ENCODE data around the gene ZDHHC7.

Gene ZDHHC7

GRCh38 chr16:84970447-84971127 is 40.7 kb downstream of the ZDHHC7 start:
- Histone ChIP-seq H3K4me2 (ENCODE audit: low read length) (no peak overlapping the region), H2AFZ (ENCODE audit: insufficient read depth, low read length, poor library complexity) (no peak overlapping the region), H3K4me3 (ENCODE audit: low read depth, low read length) (no peak overlapping the region), H4K12ac (ENCODE audit: low read depth, low read length) (no peak overlapping the region), H3K79me1 (ENCODE audit: low read length) (peaks cover 30% of the 10 kb centered on the region), H4K91ac (ENCODE audit: low read depth, low read length) (peak overlapping the region; percentile 87), H3K27ac (ENCODE audit: low read depth, low read length) (no peak overlapping the region), H4K8ac (ENCODE audit: low read depth, low read length) (no peak overlapping the region), H3K9ac (ENCODE audit: low read length) (no peak overlapping the region), H3K14ac (ENCODE audit: low read length) (no peak overlapping the region), H2BK5ac (ENCODE audit: low read depth, low read length, poor library complexity) (no peak overlapping the region), H3K36me3 (ENCODE audit: control insufficient read depth in 1 of 2, insufficient read depth in 2 of 2, low read length in 2 of 2) (peaks cover 14 to 16% of the 10 kb centered on the region in 2 experiments), H3K18ac (ENCODE audit: low read length) (no peak overlapping the region), H2BK120ac (ENCODE audit: insufficient read depth, low read length, poor library complexity) (peak overlapping the region; percentile 72), H3K79me2 (ENCODE audit: control insufficient read depth, insufficient read depth, low read length, poor library complexity) (peaks cover 7% of the 10 kb centered on the region), H2AK5ac (ENCODE audit: low read length) (peak overlapping the region; percentile 40), H3K4me1 (ENCODE audit: control insufficient read depth in 1 of 2, insufficient read depth in 2 of 2, low read length in 2 of 2) (peaks cover 13 to 16% of the 10 kb centered on the region in 2 experiments), H2BK12ac (ENCODE audit: low read length) (peak overlapping the region; percentile 79), H3K9me3 (ENCODE audit: insufficient read depth, low read depth, low read length) (peaks cover 4% of the 10 kb centered on the region), H3K4ac (ENCODE audit: low read depth, low read length) (no peak overlapping the region), H3K27me3 (ENCODE audit: insufficient read depth, low read length) (no peaks in the 10 kb centered on the region), H3K23ac (ENCODE audit: low read length) (no peak overlapping the region)
- WGBS (ENCODE audit: extremely low coverage, insufficient coverage, insufficient read length): no CpG with 5 or more reads among the region's 18 CpGs
- DNase-seq: peak; percentile 72 to 88

- Histone ChIP-seq H3K4me1 (ENCODE audit: control insufficient read depth in 1 of 2, insufficient read depth in 2 of 2, low read length in 2 of 2) (peaks cover 20 to 24% of the 10 kb centered on the region in 2 experiments), H3K9ac (ENCODE audit: low read length) (no peak overlapping the region), H3K36me3 (ENCODE audit: control insufficient read depth in 1 of 2, insufficient read depth in 2 of 2, low read length in 2 of 2) (no peaks in the 10 kb centered on the region), H3K27me3 (ENCODE audit: insufficient read depth, low read length) (no peaks in the 10 kb centered on the region), H2BK5ac (ENCODE audit: low read depth, low read length, poor library complexity) (peak overlapping the region; percentile 42), H3K14ac (ENCODE audit: low read length) (no peak overlapping the region), H3K79me1 (ENCODE audit: low read length) (peaks cover 41% of the 10 kb centered on the region), H2AK5ac (ENCODE audit: low read length) (no peak overlapping the region), H3K9me3 (ENCODE audit: insufficient read depth, low read depth, low read length) (peaks cover 6% of the 10 kb centered on the region), H2BK12ac (ENCODE audit: low read length) (peak overlapping the region; percentile 26), H3K4ac (ENCODE audit: low read depth, low read length) (no peak overlapping the region), H3K18ac (ENCODE audit: low read length) (peak overlapping the region; percentile 3), H2AFZ (ENCODE audit: insufficient read depth, low read length, poor library complexity) (no peak overlapping the region), H4K12ac (ENCODE audit: low read depth, low read length) (no peak overlapping the region), H4K8ac (ENCODE audit: low read depth, low read length) (no peak overlapping the region), H3K27ac (ENCODE audit: low read depth, low read length) (peak overlapping the region; percentile 90), H3K79me2 (ENCODE audit: control insufficient read depth, insufficient read depth, low read length, poor library complexity) (peaks cover 7% of the 10 kb centered on the region), H3K4me3 (ENCODE audit: low read depth, low read length) (no peak overlapping the region), H3K4me2 (ENCODE audit: low read length) (no peak overlapping the region), H4K91ac (ENCODE audit: low read depth, low read length) (peak overlapping the region; percentile 82), H2BK120ac (ENCODE audit: insufficient read depth, low read length, poor library complexity) (peak overlapping the region; percentile 61), H3K23ac (ENCODE audit: low read length) (no peak overlapping the region)
- WGBS (ENCODE audit: extremely low coverage, insufficient coverage, insufficient read length): no CpG with 5 or more reads among the region's 16 CpGs
- DNase-seq: peak; percentile 85 to 92
Observed at GRCh38 chr16:84967828-84968227, 43.5 kb downstream of the ZDHHC7 start.

- H4K91ac ChIP-seq (ENCODE audit: low read depth, low read length): peak overlapping the region; percentile 94
- 98% methylated on average over 36 of the region's 43 CpGs for WGBS (ENCODE audit: extremely low coverage, insufficient coverage, insufficient read length)
Observed at GRCh38 chr16:84965428-84966415, 45.6 kb downstream of the ZDHHC7 start.

GRCh38 chr16:84964386-84965128 is 46.8 kb downstream of the ZDHHC7 start:
- Histone ChIP-seq H3K23ac (ENCODE audit: low read length) (no peak overlapping the region), H3K79me2 (ENCODE audit: control insufficient read depth, insufficient read depth, low read length, poor library complexity) (peaks cover 4% of the 10 kb centered on the region), H3K36me3 (ENCODE audit: control insufficient read depth in 1 of 2, insufficient read depth in 2 of 2, low read length in 2 of 2) (no peaks in the 10 kb centered on the region), H3K14ac (ENCODE audit: low read length) (peak overlapping the region; percentile 65), H3K9ac (ENCODE audit: low read length) (no peak overlapping the region), H2BK12ac (ENCODE audit: low read length) (peak overlapping the region; percentile 82), H3K27me3 (ENCODE audit: insufficient read depth, low read length) (no peaks in the 10 kb centered on the region), H2AFZ (ENCODE audit: insufficient read depth, low read length, poor library complexity) (no peak overlapping the region), H3K79me1 (ENCODE audit: low read length) (peaks cover 40% of the 10 kb centered on the region), H2BK120ac (ENCODE audit: insufficient read depth, low read length, poor library complexity) (peak overlapping the region; percentile 47), H3K9me3 (ENCODE audit: insufficient read depth, low read depth, low read length) (peaks cover 6% of the 10 kb centered on the region), H3K4me2 (ENCODE audit: low read length) (no peak overlapping the region), H3K4ac (ENCODE audit: low read depth, low read length) (no peak overlapping the region), H2BK5ac (ENCODE audit: low read depth, low read length, poor library complexity) (peak overlapping the region; percentile 17), H2AK5ac (ENCODE audit: low read length) (peak overlapping the region; percentile 73), H3K18ac (ENCODE audit: low read length) (no peak overlapping the region), H3K4me1 (ENCODE audit: control insufficient read depth in 1 of 2, insufficient read depth in 2 of 2, low read length in 2 of 2) (peaks cover 19 to 32% of the 10 kb centered on the region in 2 experiments), H3K27ac (ENCODE audit: low read depth, low read length) (no peak overlapping the region), H4K12ac (ENCODE audit: low read depth, low read length) (no peak overlapping the region), H4K8ac (ENCODE audit: low read depth, low read length) (no peak overlapping the region), H4K91ac (ENCODE audit: low read depth, low read length) (peak overlapping the region; percentile 73), H3K4me3 (ENCODE audit: low read depth, low read length) (no peak overlapping the region)
- WGBS (ENCODE audit: extremely low coverage, insufficient coverage, insufficient read length): no CpG with 5 or more reads among the region's 19 CpGs
- DNase-seq: no peak

More at GRCh38 chr16:84965428-84966415, 45.6 kb downstream of the ZDHHC7 start:
- Histone ChIP-seq H3K9ac (ENCODE audit: low read length) (no peak overlapping the region), H2BK120ac (ENCODE audit: insufficient read depth, low read length, poor library complexity) (peak overlapping the region; percentile 34), H4K8ac (ENCODE audit: low read depth, low read length) (peak overlapping the region; percentile 38), H2BK12ac (ENCODE audit: low read length) (peak overlapping the region; percentile 53), H3K4me1 (ENCODE audit: control insufficient read depth in 1 of 2, insufficient read depth in 2 of 2, low read length in 2 of 2) (peaks cover 23 to 33% of the 10 kb centered on the region in 2 experiments), H3K79me1 (ENCODE audit: low read length) (peaks cover 46% of the 10 kb centered on the region), H3K9me3 (ENCODE audit: insufficient read depth, low read depth, low read length) (peaks cover 6% of the 10 kb centered on the region), H3K27ac (ENCODE audit: low read depth, low read length) (no peak overlapping the region), H3K23ac (ENCODE audit: low read length) (peak overlapping the region; percentile 48), H2BK5ac (ENCODE audit: low read depth, low read length, poor library complexity) (no peak overlapping the region), H4K12ac (ENCODE audit: low read depth, low read length) (no peak overlapping the region), H3K36me3 (ENCODE audit: control insufficient read depth in 1 of 2, insufficient read depth in 2 of 2, low read length in 2 of 2) (no peaks in the 10 kb centered on the region), H3K4me2 (ENCODE audit: low read length) (no peak overlapping the region), H3K4me3 (ENCODE audit: low read depth, low read length) (peak overlapping the region; percentile 61), H3K14ac (ENCODE audit: low read length) (peak overlapping the region; percentile 32), H3K18ac (ENCODE audit: low read length) (peak overlapping the region; percentile 2), H2AK5ac (ENCODE audit: low read length) (peak overlapping the region; percentile 16), H3K79me2 (ENCODE audit: control insufficient read depth, insufficient read depth, low read length, poor library complexity) (peaks cover 7% of the 10 kb centered on the region), H3K27me3 (ENCODE audit: insufficient read depth, low read length) (no peaks in the 10 kb centered on the region), H3K4ac (ENCODE audit: low read depth, low read length) (no peak overlapping the region), H2AFZ (ENCODE audit: insufficient read depth, low read length, poor library complexity) (no peak overlapping the region)
- no peak for DNase-seq
